COLO829 (cell line): ENCODE data around the gene LUZP1.
A peak's percentile ranks its signal among the peaks of the same experiment; 100 is the strongest.
"Not testable (repeated sequence)": the region's sequence is repeated elsewhere in the genome, so short reads cannot be mapped to it uniquely, and the experiment has no call there.

Experiments
- DNase-seq: peaks from one replicate; pipeline ENCODE4 v3.0.0; 2012; ENCODE audit warnings: low spot score

The LUZP1 gene

GRCh38 chr1:23168445-23169194, at the start of gene LUZP1:
Gene LUZP1, minus strand, starts transcription at chr1:23168856.
- DNase-seq = peak; percentile 83

DNA sequence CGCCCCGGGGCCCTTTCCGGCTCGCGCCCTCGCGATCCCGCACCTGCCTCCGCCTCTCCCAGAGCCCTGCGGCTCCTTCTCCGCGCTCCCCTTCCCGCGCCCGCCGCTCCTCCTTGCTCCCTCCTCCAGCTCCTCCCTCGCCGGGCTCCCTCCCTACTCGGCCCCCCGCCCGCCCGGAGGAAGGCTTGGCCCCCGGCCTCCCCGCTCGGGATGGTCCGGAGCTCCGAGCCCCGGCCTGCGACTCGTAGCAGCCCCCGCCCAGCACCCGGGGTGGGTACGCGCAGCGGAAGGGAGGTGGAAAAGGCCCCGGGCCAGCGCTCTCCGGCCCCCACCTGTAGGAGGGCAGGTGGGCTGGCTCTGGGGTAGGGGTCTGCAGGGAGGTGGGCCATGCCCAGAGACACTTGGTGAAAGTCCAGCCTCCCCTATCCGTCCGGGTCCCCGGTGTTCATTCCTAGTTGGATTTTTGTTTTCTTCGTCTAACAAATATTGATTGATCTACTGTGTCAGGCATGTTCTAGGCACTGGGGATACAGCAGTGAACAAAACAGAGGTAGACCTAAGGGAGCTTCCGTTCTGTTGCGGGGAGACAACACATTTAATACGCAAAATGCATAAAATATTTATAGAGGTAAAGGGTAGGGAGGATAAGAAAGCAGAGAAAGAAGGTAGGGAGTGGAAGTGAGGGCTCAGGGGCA, 48.9 kb upstream of the LUZP1 start, which contains the start of gene HTR1D:
TSS of gene HTR1D (minus strand) at position 82 of the 695 bp plus-strand sequence. CDS start 23,283 bp downstream, outside the sequence.
- DNase-seq = no peak

DNA sequence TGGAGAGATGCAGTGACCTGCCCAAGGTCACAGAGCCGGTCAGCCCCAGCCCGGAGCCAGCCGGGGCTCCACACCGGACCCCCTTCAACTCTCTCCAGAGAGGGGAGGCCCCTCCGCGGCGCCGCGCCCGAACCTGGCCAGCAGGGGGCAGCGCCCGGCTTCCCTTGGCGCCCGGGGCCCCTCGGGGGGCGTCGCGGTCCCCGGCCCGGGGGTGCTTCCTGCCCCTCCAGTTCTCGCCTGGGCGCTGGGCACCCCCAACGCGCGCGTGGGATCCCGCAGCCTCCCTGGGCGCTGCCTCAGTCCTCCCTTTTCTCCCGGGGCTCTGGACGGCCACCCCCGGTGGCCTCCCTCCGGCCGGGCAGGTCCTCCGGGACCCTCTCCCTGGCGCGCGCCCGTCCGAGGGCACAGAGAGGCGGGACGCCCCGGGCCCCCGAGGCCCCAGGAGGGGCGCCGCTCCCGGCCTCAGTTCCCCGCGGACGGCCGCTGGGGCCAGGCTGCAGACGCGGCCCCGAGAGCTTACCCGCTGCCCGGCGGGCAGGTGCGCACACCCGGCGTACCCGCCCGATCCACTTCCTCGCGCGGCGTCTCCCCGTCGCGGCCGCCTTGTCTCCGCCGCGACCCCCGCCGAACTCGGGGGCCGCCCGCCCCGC, 48.2 kb upstream of the LUZP1 start:
- DNase-seq = no peak

- DNase-seq = no peak
Measured at GRCh38 chr1:23215751-23216449, 47.2 kb upstream of the LUZP1 start.

DNA sequence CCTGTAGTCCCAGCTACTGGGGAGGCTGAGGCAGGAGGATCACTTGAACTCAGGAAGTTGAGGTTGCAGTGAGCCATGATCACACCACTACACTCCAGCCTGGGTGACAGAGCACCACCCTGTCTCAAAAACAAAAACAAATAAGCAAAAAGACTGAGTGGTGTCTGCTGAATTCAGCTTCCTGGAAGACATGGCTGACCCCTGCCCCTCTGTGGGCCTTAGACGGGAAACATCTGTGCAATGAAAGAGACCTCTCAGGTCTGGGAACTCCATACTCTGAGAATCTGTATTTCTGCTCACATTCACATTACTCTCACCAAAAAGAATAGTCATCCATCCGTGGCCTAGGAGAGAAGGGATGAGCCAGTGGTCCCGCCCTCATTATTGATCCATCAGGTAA, 46.6 kb upstream of the LUZP1 start:
- DNase-seq = no peak

- no peak for DNase-seq
Measured at GRCh38 chr1:23214640-23215039, 46.0 kb upstream of the LUZP1 start.

DNA sequence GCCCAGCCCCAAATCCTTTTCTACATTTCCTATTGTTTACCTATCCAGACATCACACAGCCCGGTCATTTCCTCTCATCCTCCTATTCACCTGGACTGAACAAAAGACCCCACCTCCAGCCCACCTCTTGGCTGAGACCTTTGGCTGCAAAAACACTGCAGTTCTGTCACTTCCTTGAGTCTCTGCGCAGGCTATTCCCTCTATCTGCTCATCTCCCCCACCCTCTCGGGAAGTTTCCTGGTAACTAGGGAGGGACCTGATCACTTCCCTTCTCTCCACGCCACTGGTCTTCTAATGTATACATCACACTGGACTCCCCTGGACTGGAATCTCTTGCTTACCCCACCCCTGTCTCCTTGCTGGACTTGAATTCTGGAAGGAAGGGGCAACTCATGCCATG, 43.3 kb upstream of the LUZP1 start:
- DNase-seq = no peak

GRCh38 chr1:23210963-23211362, 42.3 kb upstream of the LUZP1 start:
- no peak for DNase-seq

GRCh38 chr1:23210351-23210785, 41.7 kb upstream of the LUZP1 start:
- no peak for DNase-seq

GRCh38 chr1:23209770-23210169, 41.1 kb upstream of the LUZP1 start:
- no peak for DNase-seq

DNA sequence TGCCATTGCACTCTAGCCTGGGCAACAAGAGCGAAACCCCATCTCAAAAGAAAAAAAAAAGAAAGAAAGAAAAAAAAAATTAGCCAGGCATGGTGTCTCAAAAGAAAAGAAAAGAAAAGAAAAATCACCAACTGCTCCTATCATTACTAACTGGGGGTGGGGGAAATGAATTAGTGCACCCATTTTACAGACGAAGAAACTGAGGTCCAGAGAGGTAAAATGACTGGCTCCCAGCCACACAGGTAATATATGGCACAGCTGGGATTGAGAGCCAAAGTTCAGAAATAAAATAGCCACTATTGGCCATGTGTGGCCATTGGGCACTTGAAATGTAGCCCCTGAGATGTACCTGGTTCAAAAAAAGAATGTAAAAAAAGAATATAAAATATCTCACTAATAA, 39.9 kb upstream of the LUZP1 start:
- no peak for DNase-seq

DNA sequence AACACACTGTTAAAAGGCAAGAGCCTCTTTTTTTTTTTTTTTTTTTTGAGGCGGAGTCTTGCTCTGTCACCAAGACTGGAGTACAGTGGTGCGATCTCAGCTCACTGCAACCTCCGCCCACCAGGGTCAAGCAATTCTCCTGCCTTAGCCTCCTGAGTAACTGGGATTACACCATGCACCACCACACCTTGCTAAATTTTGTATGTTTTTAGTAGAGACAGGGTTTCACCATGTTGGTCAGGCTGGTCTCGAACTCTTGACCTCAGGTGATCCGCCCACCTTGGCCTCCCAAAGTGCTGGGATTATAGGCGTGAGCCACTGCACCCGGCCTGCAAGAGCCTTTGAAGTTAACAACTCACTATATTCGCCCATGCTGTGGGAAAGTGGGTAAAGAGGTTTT, 39.1 kb upstream of the LUZP1 start:
- not testable (repeated sequence) for DNase-seq

- DNase-seq = peak; percentile 54
Measured at GRCh38 chr1:23202263-23202749, 33.6 kb upstream of the LUZP1 start.

DNA sequence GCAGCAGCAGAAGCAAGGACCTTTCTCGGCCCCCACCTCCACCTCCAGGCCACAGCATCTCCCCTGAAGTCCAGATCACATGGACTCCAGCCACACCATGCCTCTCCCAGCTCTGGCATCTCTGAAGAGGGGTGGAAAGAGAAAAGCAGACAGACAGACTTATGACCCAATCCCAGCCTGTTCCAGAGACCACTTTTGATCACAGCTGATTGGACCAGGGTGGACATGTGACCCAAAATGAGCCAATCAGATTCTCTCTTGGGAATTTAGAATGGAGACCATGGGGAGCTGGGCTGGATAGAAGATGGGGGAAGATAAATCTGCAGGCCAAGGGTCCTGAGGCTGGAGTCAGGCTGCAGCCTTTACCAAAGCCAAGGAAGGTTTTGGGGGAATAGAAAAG, 32.2 kb upstream of the LUZP1 start:
- no peak for DNase-seq

DNA sequence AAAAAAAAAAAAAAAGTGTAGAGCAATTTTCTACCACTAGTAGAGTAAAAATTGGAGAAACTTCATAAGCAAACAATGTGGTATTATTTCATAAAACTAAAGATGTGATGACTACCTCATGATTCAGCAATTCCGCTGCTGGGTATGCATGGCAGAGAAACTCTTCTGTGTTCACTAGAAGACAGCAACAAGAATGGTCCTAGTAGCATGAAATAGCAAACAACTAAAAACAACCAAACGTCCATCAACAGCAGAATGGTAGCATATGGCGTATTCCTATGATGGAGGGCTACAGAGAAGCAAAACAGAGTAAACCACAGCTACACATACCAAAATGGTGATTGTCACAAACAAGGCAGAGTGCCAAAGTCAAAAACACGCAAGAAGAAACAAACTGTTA, 29.7 kb upstream of the LUZP1 start:
- DNase-seq = peak; percentile 58

DNA sequence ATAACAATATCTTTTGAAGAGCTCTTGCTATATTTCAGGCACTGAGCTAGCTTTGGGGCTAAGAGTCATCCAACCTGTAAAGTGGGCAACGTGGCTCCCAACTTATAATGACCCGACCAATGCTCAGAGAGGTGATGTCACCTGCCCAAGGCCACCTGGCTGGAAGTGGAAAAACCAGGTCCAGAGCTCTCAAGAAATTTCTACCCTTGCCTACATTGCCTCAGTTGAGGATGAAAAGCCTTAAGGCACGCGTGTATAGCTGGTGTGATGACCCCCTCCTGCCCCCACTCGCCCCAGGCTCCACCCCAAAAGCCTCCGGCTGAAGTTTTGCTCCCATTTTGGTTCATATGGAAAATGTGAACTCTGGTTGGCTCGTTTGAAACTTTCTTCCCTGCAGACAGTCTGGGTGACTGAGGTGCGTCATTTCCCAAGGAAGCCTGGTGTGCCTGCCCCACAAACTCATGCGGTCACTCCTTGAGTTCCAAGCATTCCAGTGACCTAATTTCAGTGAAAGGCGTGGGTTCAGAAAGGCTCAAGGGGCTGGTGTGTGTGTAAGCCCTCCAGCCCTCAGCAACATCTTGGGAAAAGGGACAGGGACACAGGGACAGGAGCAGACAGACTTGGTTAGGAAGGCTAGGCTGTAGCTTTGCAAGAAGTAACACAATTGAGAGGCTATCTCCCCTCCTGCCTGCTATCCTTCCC, 28.1 kb upstream of the LUZP1 start:
- DNase-seq = no peak

DNA sequence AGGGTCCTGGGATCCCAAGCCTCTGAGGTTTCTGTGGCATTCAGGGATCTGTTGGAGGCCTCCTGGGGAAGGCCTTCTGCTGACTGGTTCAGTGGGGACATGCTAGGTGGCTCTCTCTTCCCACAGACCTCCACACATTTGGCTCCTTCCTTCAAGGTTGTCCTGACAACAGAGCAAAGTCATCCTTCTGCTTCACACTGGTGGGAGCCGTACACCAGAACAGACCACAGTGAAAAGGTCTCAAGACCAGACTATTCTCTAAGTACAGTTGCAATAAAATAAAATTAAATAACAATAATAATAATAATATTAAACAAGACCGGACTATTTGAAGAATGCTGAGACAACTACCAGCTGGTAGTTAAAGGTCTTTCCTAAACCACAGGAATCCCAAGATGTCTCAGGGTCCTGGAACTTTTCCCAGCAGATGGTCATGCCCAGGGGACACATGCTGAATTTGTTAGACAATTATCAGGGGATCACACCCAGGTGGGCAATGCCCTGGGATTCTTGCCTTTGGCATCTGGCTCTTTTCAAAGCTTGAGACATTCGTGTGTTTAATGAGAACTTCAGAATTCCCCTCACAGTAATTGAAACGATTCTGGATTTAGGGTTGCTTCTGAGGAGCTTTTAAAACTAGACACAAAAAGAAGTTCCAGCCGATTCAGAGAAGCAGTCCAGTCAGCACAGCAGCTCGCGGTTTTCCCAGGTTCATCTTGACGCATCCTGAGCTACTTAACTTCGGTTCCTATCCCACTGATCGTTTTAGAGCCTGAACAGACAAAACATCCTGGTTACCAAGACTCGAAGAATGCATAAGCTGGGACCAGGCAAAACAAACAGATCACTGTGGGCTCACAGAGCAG, 25.7 kb upstream of the LUZP1 start:
- DNase-seq = no peak

GRCh38 chr1:23193391-23194118, 24.9 kb upstream of the LUZP1 start:
- no peak for DNase-seq

DNA sequence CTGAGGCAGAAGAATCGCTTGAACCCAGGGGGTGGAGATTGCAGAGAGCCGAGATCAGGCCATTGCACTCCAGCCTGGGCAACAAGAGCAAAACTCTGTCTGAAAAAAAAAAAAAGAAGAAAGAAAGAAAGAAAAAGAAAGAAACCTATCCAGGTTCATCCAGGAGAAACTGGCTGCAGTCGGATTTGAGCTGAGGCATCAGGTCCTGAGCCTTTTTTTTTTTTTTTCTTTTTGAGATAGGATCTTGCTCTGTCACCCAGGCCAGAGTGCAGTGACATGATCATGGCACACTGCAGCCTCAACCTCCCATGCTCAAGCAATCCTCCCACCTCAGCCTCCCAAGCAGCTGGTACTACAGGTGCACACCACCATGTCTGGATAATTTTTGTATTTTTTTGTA, 22.5 kb upstream of the LUZP1 start:
- DNase-seq = no peak

- peak; percentile 68 for DNase-seq
Measured at GRCh38 chr1:23188936-23189452, 20.3 kb upstream of the LUZP1 start.
